Fibroblast of lung (primary cell): Measurements from ENCODE around the gene MAGED2.

Experiments
- EZH2 ChIP-seq: IDR thresholded peaks from 2 replicates; pipeline ENCODE4 v1.5.1; 2012; ENCODE audit warnings: low read length, control low read depth, mild to moderate bottlenecking; ENCODE audit errors: missing control alignments
- TF ChIP-seq, protein P1 (sequence below), 2 donors: IDR thresholded peaks in 1 of 2; conservative IDR thresholded peaks in 1 of 2; 1 replicate in 1 of 2; 2 replicates in 1 of 2; pipeline ENCODE4 v1.5.1; 2011 to 2012; ENCODE audit warnings: low read length in 2 of 2, control low read depth in 1 of 2, inconsistent platforms in 1 of 2, low read depth in 1 of 2, mild to moderate bottlenecking in 1 of 2

- TF ChIP-seq, protein P1, sequence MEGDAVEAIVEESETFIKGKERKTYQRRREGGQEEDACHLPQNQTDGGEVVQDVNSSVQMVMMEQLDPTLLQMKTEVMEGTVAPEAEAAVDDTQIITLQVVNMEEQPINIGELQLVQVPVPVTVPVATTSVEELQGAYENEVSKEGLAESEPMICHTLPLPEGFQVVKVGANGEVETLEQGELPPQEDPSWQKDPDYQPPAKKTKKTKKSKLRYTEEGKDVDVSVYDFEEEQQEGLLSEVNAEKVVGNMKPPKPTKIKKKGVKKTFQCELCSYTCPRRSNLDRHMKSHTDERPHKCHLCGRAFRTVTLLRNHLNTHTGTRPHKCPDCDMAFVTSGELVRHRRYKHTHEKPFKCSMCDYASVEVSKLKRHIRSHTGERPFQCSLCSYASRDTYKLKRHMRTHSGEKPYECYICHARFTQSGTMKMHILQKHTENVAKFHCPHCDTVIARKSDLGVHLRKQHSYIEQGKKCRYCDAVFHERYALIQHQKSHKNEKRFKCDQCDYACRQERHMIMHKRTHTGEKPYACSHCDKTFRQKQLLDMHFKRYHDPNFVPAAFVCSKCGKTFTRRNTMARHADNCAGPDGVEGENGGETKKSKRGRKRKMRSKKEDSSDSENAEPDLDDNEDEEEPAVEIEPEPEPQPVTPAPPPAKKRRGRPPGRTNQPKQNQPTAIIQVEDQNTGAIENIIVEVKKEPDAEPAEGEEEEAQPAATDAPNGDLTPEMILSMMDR (conservative IDR thresholded peaks at IDR 0.05 in 1 of 2, IDR thresholded peaks at IDR 0.05 in 1 of 2; ENCODE audit: low read depth in 1 of 2, low read length in 2 of 2) = no peak
- no peak for TF ChIP-seq EZH2
Measured at GRCh38 chrX:54794795-54795194, 12.8 kb upstream of the MAGED2 start.
